Astrocyte of the spinal cord (primary cell): ENCODE data around the gene ADSL.

ENCODE experiments used
- DNase-seq: peaks from one replicate; pipeline ENCODE4 v3.0.0; 2011; ENCODE audit warnings: low read depth, low spot score
- H3K4me3 ChIP-seq: 2 replicates; pipeline ENCODE4 v1.5.1; 2011; ENCODE audit warnings: low read depth, mild to moderate bottlenecking, low read length, moderate library complexity
- CTCF ChIP-seq: IDR thresholded peaks from 2 replicates; pipeline ENCODE4 v1.5.1; 2012; ENCODE audit warnings: low read depth, mild to moderate bottlenecking, low read length, inconsistent platforms
- in situ Hi-C: cut with HindIII; loops from 2 replicates; pipeline ENCODE4 v1.10.0; 2017; ENCODE audit warnings: low sequenced_read_pairs

ADSL gene

GRCh38 chr22:40363059-40363458, 16.8 kb downstream of the ADSL start:
- TF ChIP-seq CTCF, result no peak
- peak; percentile 67 for DNase-seq
- in situ Hi-C loops, result no loop called here
- no peak overlapping the region for H3K4me3 ChIP-seq

GRCh38 chr22:40364431-40364830, 18.1 kb downstream of the ADSL start:
- no peak overlapping the region for H3K4me3 ChIP-seq
- TF ChIP-seq CTCF, result no peak
- in situ Hi-C loops, result no loop called here
- DNase-seq, result no peak

- no peak overlapping the region for H3K4me3 ChIP-seq
- no peak for TF ChIP-seq CTCF
- no peak for DNase-seq
- in situ Hi-C loops, result no loop called here
These were observed 19.8 kb downstream of the ADSL start for GRCh38 chr22:40366068-40366467.

GRCh38 chr22:40367342-40367741, 21.0 kb downstream of the ADSL start:
- TF ChIP-seq CTCF, result no peak
- DNase-seq, result no peak
- no peak overlapping the region for H3K4me3 ChIP-seq
- in situ Hi-C loops, result no loop called here

GRCh38 chr22:40368016-40368415, 21.7 kb downstream of the ADSL start:
- H3K4me3 ChIP-seq, result no peak overlapping the region
- in situ Hi-C loops, result no loop called here
- no peak for TF ChIP-seq CTCF
- no peak for DNase-seq

- no peak for DNase-seq
- no peak for TF ChIP-seq CTCF
- in situ Hi-C loops, result no loop called here
- no peak overlapping the region for H3K4me3 ChIP-seq
These were observed 22.5 kb downstream of the ADSL start for GRCh38 chr22:40368836-40369235.

- in situ Hi-C loops, result no loop called here
- no peak for TF ChIP-seq CTCF
- no peak overlapping the region for H3K4me3 ChIP-seq
- no peak for DNase-seq
These were observed 28.3 kb downstream of the ADSL start for GRCh38 chr22:40374567-40374966.
